ENCODE measurements around the gene STX10. TPM values are rescaled to one million over a fixed set of nuclear protein-coding genes. Genes with fewer than 3 reads are reported as not detected.

Gene STX10
- total RNA-seq, 1 donor, result 62.7 TPM

- no peak overlapping the region for H3K4me3 ChIP-seq (ENCODE audit: low read depth, low read length)
- DNase-seq (ENCODE audit: low read depth), result no peak
- no peak for TF ChIP-seq CTCF (IDR thresholded peaks at IDR 0.05; ENCODE audit: insufficient read depth, low read length)
Measured at GRCh38 chr19:13134626-13135025, 15.5 kb downstream of the STX10 start.

GRCh38 chr19:13133241-13133870, 16.8 kb downstream of the STX10 start:
- no peak for TF ChIP-seq CTCF (IDR thresholded peaks at IDR 0.05; ENCODE audit: insufficient read depth, low read length)
- no peak overlapping the region for H3K4me3 ChIP-seq (ENCODE audit: low read depth, low read length)
- DNase-seq (ENCODE audit: low read depth), result no peak

- no peak for TF ChIP-seq CTCF (IDR thresholded peaks at IDR 0.05; ENCODE audit: insufficient read depth, low read length)
- H3K4me3 ChIP-seq (ENCODE audit: low read depth, low read length), result no peak overlapping the region
- peak; percentile 46 for DNase-seq (ENCODE audit: low read depth)
Measured at GRCh38 chr19:13132471-13133180, 17.5 kb downstream of the STX10 start.

GRCh38 chr19:13130886-13131490, 19.2 kb downstream of the STX10 start:
- DNase-seq (ENCODE audit: low read depth), result no peak
- no peak overlapping the region for H3K4me3 ChIP-seq (ENCODE audit: low read depth, low read length)
- TF ChIP-seq CTCF (IDR thresholded peaks at IDR 0.05; ENCODE audit: insufficient read depth, low read length), result no peak

- H3K4me3 ChIP-seq (ENCODE audit: low read depth, low read length), result no peak overlapping the region
- no peak for DNase-seq (ENCODE audit: low read depth)
- no peak for TF ChIP-seq CTCF (IDR thresholded peaks at IDR 0.05; ENCODE audit: insufficient read depth, low read length)
Measured at GRCh38 chr19:13129384-13129783, 20.8 kb downstream of the STX10 start.

GRCh38 chr19:13128583-13128982, 21.6 kb downstream of the STX10 start:
- no peak for DNase-seq (ENCODE audit: low read depth)
- H3K4me3 ChIP-seq (ENCODE audit: low read depth, low read length), result no peak overlapping the region
- TF ChIP-seq CTCF (IDR thresholded peaks at IDR 0.05; ENCODE audit: insufficient read depth, low read length), result no peak
